GM19239 (cell line): ENCODE results near the gene IGF2R.
"Not testable (repeated sequence)": the region's sequence is repeated elsewhere in the genome, so short reads cannot be mapped to it uniquely, and the experiment has no call there.

Source experiments
- DNase-seq: peaks from one replicate; pipeline ENCODE4 v3.0.0; 2011; ENCODE audit warnings: low spot score; ENCODE audit not compliant: insufficient read length
- FAIRE-seq: peaks from 2 replicates; lab custom pipeline; 2011; peaks lifted over from hg19 to GRCh38; lab: Jason Lieb, UNC

The IGF2R gene

DNA sequence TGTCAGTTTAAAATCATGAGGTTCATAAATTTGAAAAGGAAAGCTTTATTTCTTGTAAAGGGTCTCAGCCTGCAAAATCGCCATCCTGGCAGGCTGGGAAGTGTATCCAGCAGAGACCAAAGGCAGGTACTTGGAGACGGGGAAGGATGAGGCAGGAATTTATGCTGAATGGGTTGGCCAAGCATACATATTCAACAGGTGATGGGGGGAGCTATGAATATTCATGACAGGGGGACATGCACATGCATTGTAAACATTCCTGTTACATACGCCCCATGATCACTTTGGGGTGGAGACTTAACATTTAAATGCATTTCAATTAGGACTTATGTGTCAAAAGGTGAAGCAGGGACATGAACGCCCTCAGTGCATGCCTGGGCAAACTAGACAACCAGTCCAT is 142.9 kb downstream of the IGF2R start:
- DNase-seq (no peak), FAIRE-seq (no peak)

- FAIRE-seq = no peak
- no peak for DNase-seq
Observed at GRCh38 chr6:160112628-160113299, 143.9 kb downstream of the IGF2R start.

DNA sequence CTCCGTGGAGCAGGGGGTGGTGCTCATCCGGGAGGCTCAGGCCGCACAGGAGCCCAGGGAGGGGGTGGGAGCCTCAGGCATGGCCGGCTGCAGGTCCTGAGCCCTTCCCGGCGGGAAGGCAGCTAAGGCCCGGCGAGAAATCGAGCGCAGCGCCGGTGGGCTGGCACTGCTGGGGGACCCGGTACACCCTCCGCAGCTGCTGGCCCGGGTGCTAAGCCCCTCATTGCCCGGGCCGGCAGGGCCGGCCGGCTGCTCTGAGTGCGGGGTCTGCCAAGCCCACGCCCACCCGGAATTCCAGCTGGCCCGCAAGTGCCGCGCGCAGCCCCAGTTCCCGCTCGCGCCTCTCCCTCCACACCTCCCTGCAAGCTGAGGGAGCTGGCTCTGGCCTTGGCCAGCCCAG is 145.7 kb downstream of the IGF2R start:
- DNase-seq, FAIRE-seq: not testable (repeated sequence)

GRCh38 chr6:160115421-160115820 is 146.5 kb downstream of the IGF2R start:
- FAIRE-seq = no peak

GRCh38 chr6:160116411-160116810 is 147.5 kb downstream of the IGF2R start:
- no peak for DNase-seq
- no peak for FAIRE-seq

More at GRCh38 chr6:160115421-160115820, 146.5 kb downstream of the IGF2R start:
- no peak for DNase-seq

DNA sequence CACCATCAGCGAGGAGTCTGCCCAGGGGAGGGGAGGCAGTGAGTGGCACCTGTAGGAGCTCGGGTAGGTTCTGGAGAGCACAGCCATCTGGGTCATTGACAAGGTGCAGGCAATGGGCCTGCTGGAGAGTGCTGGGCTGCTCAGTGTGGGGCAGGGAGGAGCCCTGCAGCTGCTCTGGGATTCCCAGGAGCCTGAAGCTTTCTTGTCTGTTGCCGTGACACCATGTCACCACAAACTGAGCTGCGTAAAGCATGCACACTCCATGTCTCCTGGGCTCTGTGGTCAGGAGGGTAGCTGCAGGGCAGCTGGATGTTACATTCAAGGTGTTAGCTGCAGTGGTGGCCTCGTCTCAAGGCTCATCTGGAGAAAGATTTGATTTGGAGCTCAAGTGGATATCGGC is 148.3 kb downstream of the IGF2R start:
- FAIRE-seq (no peak), DNase-seq (no peak)

GRCh38 chr6:160118620-160119229 is 149.8 kb downstream of the IGF2R start:
- DNase-seq (no peak), FAIRE-seq (no peak)

- no peak for DNase-seq
- FAIRE-seq = no peak
Observed at GRCh38 chr6:160120087-160120486, 151.2 kb downstream of the IGF2R start.

DNA sequence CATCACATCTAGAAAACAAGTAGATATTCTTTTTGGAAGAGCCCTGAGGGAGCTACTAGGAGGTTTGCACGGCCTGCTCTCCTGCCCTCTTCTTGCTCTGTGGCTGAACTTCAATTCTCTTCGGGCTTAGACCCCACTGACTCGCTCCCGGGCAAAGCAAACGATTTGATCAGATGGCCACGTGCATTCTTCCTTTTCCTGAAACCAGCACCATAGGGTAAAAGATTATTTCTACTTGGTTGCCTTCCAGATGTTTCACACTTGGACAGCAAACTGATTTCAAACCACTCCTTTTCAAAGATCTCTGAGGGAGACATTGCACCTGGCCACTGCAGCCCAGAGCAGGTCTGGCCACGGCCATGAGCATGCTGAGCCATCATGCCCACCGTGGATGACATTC is 152.7 kb downstream of the IGF2R start, which contains the start of gene SLC22A1:
Gene SLC22A1, plus strand, starts transcription at position 258 of the 400 bp plus-strand sequence. Its CDS starts 121 bp downstream, at position 379.
- FAIRE-seq = no peak

GRCh38 chr6:160121981-160122380 is 153.1 kb downstream of the IGF2R start:
- FAIRE-seq (no peak), DNase-seq (no peak)

More for the DNA sequence above, 152.7 kb downstream of the IGF2R start, which contains the start of gene SLC22A1:
- no peak for DNase-seq

GRCh38 chr6:160122744-160123143 is 153.9 kb downstream of the IGF2R start:
- FAIRE-seq (no peak), DNase-seq (no peak)

DNA sequence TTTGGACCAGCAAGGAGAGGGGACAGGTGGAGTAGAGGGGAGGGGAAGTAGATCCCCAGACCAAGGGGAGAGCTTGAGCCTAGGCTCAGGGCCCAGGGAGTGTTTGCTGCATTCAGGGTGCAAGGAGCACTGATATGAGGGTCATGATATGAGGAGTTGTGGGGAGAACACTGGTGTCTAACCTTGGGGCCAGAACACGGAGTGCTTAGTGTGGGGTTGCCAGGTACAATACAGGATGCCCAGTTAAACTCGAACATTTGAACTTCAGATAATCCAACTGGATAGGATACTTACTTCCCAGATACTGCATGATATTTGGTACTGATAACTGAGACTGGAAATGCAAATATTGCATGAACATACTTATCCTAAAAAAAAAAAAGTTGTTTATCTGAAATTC is 155.1 kb downstream of the IGF2R start:
- no peak for FAIRE-seq
- no peak for DNase-seq

GRCh38 chr6:160124605-160125004 is 155.7 kb downstream of the IGF2R start:
- no peak for FAIRE-seq
- no peak for DNase-seq

GRCh38 chr6:160125105-160125504 is 156.2 kb downstream of the IGF2R start:
- FAIRE-seq, DNase-seq: not testable (repeated sequence)

- no peak for FAIRE-seq
- no peak for DNase-seq
Observed at GRCh38 chr6:160127270-160128124, 158.6 kb downstream of the IGF2R start.

- FAIRE-seq = no peak
- DNase-seq = no peak
Observed at GRCh38 chr6:160128125-160128683, 159.3 kb downstream of the IGF2R start.

- FAIRE-seq (no peak), DNase-seq (no peak)
Observed at GRCh38 chr6:160128879-160129516, 160.1 kb downstream of the IGF2R start.

DNA sequence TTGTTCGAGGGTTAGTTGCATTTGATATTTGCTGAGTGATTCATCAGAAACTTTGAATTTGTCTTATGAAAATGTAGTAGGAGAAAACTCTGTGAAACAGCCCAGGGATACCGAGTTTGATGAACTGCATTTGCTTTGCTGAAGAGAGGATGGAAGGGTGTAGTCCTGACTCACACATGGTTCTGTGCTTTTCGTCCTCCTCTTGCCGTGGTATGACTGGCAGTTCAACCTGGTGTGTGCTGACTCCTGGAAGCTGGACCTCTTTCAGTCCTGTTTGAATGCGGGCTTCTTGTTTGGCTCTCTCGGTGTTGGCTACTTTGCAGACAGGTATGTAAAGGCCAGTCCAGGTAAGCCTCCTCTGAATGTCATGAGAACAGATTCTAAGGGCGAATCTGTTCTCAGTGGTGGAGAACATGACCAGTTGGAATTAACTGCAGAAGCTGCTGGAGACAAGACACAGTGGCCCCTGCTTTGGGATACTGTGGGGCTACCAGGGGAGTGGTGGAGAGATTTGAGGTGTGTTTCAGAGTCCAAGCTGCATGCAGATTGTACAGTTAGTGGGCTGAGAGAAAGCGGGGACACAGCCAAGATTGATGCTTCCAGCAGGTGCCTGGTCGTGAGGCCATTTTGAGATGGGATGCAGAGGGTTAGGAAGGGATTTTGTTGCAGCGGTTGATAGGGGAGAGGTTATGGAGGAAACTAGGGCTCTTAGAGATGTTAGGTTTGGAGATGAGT is 161.2 kb downstream of the IGF2R start:
- no peak for DNase-seq
- FAIRE-seq = no peak

DNA sequence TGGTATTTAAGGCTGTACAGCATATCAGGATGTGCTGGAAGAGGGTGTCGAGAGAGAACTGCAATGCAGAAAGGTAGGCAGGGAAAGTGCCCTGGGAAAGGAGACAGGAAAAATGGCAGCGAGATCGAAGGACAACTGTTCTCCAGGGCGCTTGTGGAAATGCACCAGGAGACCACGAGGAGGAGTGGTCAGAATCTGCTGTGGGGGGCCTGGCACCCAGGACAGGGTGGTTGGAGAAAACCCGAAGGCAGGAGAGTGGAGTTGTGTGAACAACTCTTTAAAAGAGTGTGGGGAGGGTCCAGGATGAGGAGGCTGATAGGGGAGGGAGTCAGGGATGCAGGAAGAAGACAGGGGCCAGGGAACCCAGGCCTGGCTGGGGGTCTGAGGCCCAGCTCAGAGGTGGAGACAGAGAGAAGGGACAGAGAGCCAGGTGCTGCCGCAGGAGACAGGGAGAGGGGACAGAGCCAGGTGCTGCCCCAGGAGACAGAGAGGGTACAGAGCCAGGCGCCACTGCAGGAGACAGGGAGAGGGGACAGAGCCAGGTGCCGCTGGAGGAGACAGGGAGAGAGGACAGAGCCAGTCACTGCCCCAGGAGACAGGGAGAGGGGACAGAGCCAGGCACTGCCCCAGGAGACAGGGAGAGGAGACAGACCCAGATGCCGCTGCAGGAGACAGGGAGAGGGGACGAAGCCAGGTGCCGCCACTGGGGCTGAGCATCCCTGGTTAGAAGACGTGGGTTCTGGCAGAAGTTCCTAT is 162.0 kb downstream of the IGF2R start:
- no peak for FAIRE-seq
- DNase-seq = no peak
